Renal pelvis (tissue), 4 donors: ENCODE data around the gene CDH4. TPM values are rescaled to one million over a fixed set of nuclear protein-coding genes. Genes with fewer than 3 reads are reported as not detected.

Experiments used
- DNase-seq: peaks from one replicate; pipeline ENCODE4 v3.0.0-alpha.2; 2013
- polyA plus RNA-seq, 3 donors: library from polyadenylated mRNA; unstranded; fragments of 120-200 nt; gene quantifications; one replicate each; pipeline ENCODE4 v1.2.1, GENCODE V29; 2013; ENCODE audit not compliant: insufficient read length in 3 of 3

CDH4 gene
- polyA plus RNA-seq, 3 donors, result 8.4 to 9.5 (median 8.7) TPM

GRCh38 chr20:61784801-61785566 lies 532.9 kb downstream of the CDH4 start:
- no peak for DNase-seq

- no peak for DNase-seq
Measured at GRCh38 chr20:61785567-61785816, 533.4 kb downstream of the CDH4 start.

- no peak for DNase-seq
Measured at GRCh38 chr20:61786230-61786629, 534.2 kb downstream of the CDH4 start.

GRCh38 chr20:61788343-61788742 lies 536.3 kb downstream of the CDH4 start:
- no peak for DNase-seq

- no peak for DNase-seq
Measured at GRCh38 chr20:61789329-61789728, 537.3 kb downstream of the CDH4 start.

GRCh38 chr20:61790116-61790827 lies 538.2 kb downstream of the CDH4 start:
- no peak for DNase-seq

GRCh38 chr20:61791995-61792394 lies 539.9 kb downstream of the CDH4 start:
- no peak for DNase-seq

GRCh38 chr20:61795669-61796630 lies 543.9 kb downstream of the CDH4 start:
- DNase-seq, result no peak

GRCh38 chr20:61796738-61797137 lies 544.7 kb downstream of the CDH4 start:
- DNase-seq, result no peak

- DNase-seq, result no peak
Measured at GRCh38 chr20:61797200-61797599, 545.1 kb downstream of the CDH4 start.

GRCh38 chr20:61797971-61798411 lies 545.9 kb downstream of the CDH4 start:
- no peak for DNase-seq

GRCh38 chr20:61798632-61799031 lies 546.6 kb downstream of the CDH4 start:
- DNase-seq, result no peak

- DNase-seq, result no peak
Measured at GRCh38 chr20:61799394-61799923, 547.4 kb downstream of the CDH4 start.

GRCh38 chr20:61799928-61800327 lies 547.9 kb downstream of the CDH4 start:
- DNase-seq, result no peak

GRCh38 chr20:61800359-61801064 lies 548.5 kb downstream of the CDH4 start:
- no peak for DNase-seq

GRCh38 chr20:61801065-61801360 lies 549.0 kb downstream of the CDH4 start:
- DNase-seq, result no peak

GRCh38 chr20:61801428-61801827 lies 549.4 kb downstream of the CDH4 start:
- DNase-seq, result no peak

GRCh38 chr20:61801857-61802442 lies 549.9 kb downstream of the CDH4 start:
- DNase-seq, result no peak

GRCh38 chr20:61802721-61803311 lies 550.8 kb downstream of the CDH4 start:
- DNase-seq, result no peak

GRCh38 chr20:61803416-61803914 lies 551.4 kb downstream of the CDH4 start:
- DNase-seq, result no peak
